OCI-LY1 (cell line): ENCODE results near the gene C21orf91.

Source experiments
- H2AFZ ChIP-seq: fragments of 200-600 bp; sonication (generic), shearing (Covaris generic); 2 replicates; pipeline ENCODE4 v1.6.0; 2014; ENCODE audit warnings: antibody characterized with exemption, mild to moderate bottlenecking, low read length
- H3F3A ChIP-seq: fragments of 200-600 bp; sonication (generic), shearing (Covaris generic); 2 replicates; pipeline ENCODE4 v1.6.0; 2014; ENCODE audit warnings: mild to moderate bottlenecking, antibody characterized with exemption, low read length, moderate library complexity; ENCODE audit not compliant: insufficient read depth
- H3K27ac ChIP-seq: fragments of 200-600 bp; sonication (generic); 2 replicates; pipeline ENCODE4 v1.5.1; 2014; ENCODE audit warnings: low read length, mixed run types, mild to moderate bottlenecking, low read depth; ENCODE audit not compliant: poor library complexity, severe bottlenecking
- H3K27me3 ChIP-seq: fragments of 200-600 bp; sonication (generic); 2 replicates; pipeline ENCODE4 v1.6.0; 2014; ENCODE audit warnings: antibody characterized with exemption, mild to moderate bottlenecking, low read length, moderate library complexity; ENCODE audit not compliant: insufficient read depth
- H3K36me3 ChIP-seq: fragments of 200-600 bp; sonication (generic); 2 replicates; pipeline ENCODE4 v1.6.1; 2014; ENCODE audit warnings: mild to moderate bottlenecking, antibody characterized with exemption, low read length, moderate library complexity, mixed read lengths; ENCODE audit not compliant: insufficient read depth
- H3K4me1 ChIP-seq: fragments of 200-600 bp; sonication (generic); 2 replicates; pipeline ENCODE4 v1.5.1; 2014; ENCODE audit warnings: mild to moderate bottlenecking, low read length, moderate library complexity; ENCODE audit not compliant: insufficient read depth, severe bottlenecking
- H3K4me2 ChIP-seq: fragments of 200-600 bp; sonication (generic), shearing (Covaris generic); 2 replicates; pipeline ENCODE4 v1.6.1; 2014; ENCODE audit warnings: low read length
- H3K4me3 ChIP-seq: fragments of 200-600 bp; sonication (generic); 2 replicates; pipeline ENCODE4 v1.5.1; 2014; ENCODE audit warnings: low read length, low read depth, mild to moderate bottlenecking, mixed read lengths; ENCODE audit not compliant: poor library complexity, severe bottlenecking
- H3K79me2 ChIP-seq: fragments of 200-600 bp; shearing (Covaris generic); 2 replicates; pipeline ENCODE4 v1.6.1; 2016; ENCODE audit warnings: mixed run types, low read length, mixed read lengths; ENCODE audit not compliant: insufficient read depth
- H3K9ac ChIP-seq: fragments of 200-600 bp; sonication (generic), shearing (Covaris generic); 2 replicates; pipeline ENCODE4 v1.6.1; 2014; ENCODE audit warnings: mild to moderate bottlenecking, low read length, mixed read lengths
- H3K9me2 ChIP-seq: fragments of 200-600 bp; sonication (generic), shearing (Covaris generic); 2 replicates; pipeline ENCODE4 v1.6.1; 2014; ENCODE audit warnings: low read depth, mild to moderate bottlenecking, low read length, mixed read lengths
- H3K9me3 ChIP-seq: fragments of 200-600 bp; shearing (Covaris generic); 2 replicates; pipeline ENCODE4 v1.6.1; 2014; ENCODE audit warnings: low read length, mixed read lengths
- H4K20me1 ChIP-seq: fragments of 200-600 bp; sonication (generic), shearing (Covaris generic); 2 replicates; pipeline ENCODE4 v1.6.0; 2016; ENCODE audit warnings: mild to moderate bottlenecking, low read length; ENCODE audit not compliant: insufficient read depth
- CTCF ChIP-seq: fragments of 200-600 bp; sonication (generic), shearing (Covaris generic); IDR thresholded peaks from 2 replicates; pipeline ENCODE4 v1.5.1; 2017; ENCODE audit warnings: mild to moderate bottlenecking, antibody characterized with exemption, low read length, moderate library complexity, mixed read lengths
- EZH2 ChIP-seq: fragments of 200-600 bp; sonication (generic), shearing (Covaris generic); IDR thresholded peaks from 2 replicates; pipeline ENCODE4 v1.8.0; 2017; ENCODE audit warnings: borderline replicate concordance, mixed run types, mild to moderate bottlenecking, antibody characterized with exemption, low read length, moderate library complexity, mixed read lengths

Gene C21orf91

GRCh38 chr21:17745086-17745485 lies 74.1 kb downstream of the C21orf91 start:
- Histone ChIP-seq H3K36me3 (no peaks in the 10 kb centered on the region), H3K27ac (no peak overlapping the region), H3K9ac (no peak overlapping the region), H4K20me1 (no peaks in the 10 kb centered on the region), H3K9me3 (no peaks in the 10 kb centered on the region), H3F3A (no peaks in the 10 kb centered on the region), H3K4me1 (no peaks in the 10 kb centered on the region), H3K4me3 (no peak overlapping the region), H3K4me2 (no peak overlapping the region), H3K9me2 (no peaks in the 10 kb centered on the region), H2AFZ (no peak overlapping the region), H3K27me3 (no peaks in the 10 kb centered on the region), H3K79me2 (no peaks in the 10 kb centered on the region)
- no peak for TF ChIP-seq CTCF
- no peak for TF ChIP-seq EZH2

DNA sequence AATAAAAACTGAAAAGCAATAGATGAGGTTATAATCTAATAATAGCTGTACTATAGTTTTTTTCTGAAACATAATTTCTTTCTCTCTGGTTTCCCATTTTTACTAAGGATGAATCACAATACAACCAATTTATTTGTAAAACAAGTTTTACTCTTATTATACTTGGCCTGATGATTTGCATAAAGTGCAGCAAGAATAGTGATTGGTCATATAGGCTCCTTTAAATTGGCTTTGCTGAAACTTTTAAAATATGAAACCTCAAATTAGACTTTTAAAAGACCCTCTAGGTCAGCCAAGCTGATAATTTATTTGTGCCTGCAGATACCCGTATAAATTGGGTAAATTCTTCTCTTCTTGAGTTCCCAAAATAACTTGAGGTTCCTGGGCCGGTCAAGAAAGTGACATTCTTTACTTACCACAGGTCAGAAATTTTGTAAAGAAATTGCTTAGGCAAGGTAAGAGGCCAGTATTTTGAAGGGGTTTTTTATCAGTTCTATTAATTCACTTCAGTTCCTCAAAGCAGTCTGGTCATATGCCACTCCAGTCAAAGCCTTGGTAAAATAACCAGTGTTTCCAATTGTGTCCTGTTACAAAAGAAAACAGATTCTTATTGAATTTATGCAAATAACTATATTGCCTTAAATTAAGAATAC lies 76.1 kb downstream of the C21orf91 start:
- H3F3A ChIP-seq = no peaks in the 10 kb centered on the region
- no peak overlapping the region for H2AFZ ChIP-seq
- TF ChIP-seq CTCF (no peak), EZH2 (no peak)

DNA sequence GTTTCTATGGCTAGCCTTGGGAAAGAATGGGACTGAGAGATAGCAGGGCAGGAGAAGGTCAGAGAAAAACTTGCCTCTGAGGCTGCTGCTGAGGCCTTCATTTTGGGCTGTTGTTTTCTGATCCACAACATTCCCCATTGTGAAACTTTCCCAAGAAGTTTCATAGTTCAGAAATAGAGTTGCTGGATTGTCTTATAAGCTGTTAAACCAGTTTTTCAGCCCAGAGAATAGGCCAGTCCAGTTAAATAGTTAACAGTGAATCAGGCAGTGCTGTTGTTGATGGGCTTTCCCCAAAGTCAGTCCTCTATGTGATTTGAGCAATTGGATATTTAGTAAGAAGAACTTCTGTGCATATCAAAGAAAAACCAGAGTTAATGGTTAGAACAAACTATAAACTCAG lies 77.0 kb downstream of the C21orf91 start:
- no peak overlapping the region for H3K27ac ChIP-seq
- H4K20me1 ChIP-seq = no peaks in the 10 kb centered on the region
- no peaks in the 10 kb centered on the region for H3K4me1 ChIP-seq
- H2AFZ ChIP-seq = no peak overlapping the region
- H3K4me2 ChIP-seq = no peak overlapping the region
- H3K27me3 ChIP-seq = no peaks in the 10 kb centered on the region
- H3K4me3 ChIP-seq = no peak overlapping the region
- H3K36me3 ChIP-seq = no peaks in the 10 kb centered on the region
- no peaks in the 10 kb centered on the region for H3F3A ChIP-seq
- H3K9me3 ChIP-seq = no peaks in the 10 kb centered on the region
- no peak for TF ChIP-seq CTCF
- TF ChIP-seq EZH2 = no peak
- H3K79me2 ChIP-seq = no peaks in the 10 kb centered on the region
- H3K9ac ChIP-seq = no peak overlapping the region
- no peaks in the 10 kb centered on the region for H3K9me2 ChIP-seq

More for the DNA sequence above, 76.1 kb downstream of the C21orf91 start:
- no peaks in the 10 kb centered on the region for H3K79me2 ChIP-seq
- no peaks in the 10 kb centered on the region for H3K27me3 ChIP-seq
- H3K4me1 ChIP-seq = no peaks in the 10 kb centered on the region
- H3K4me3 ChIP-seq = no peak overlapping the region
- H3K9me2 ChIP-seq = no peaks in the 10 kb centered on the region
- no peaks in the 10 kb centered on the region for H4K20me1 ChIP-seq
- H3K9ac ChIP-seq = no peak overlapping the region
- H3K9me3 ChIP-seq = no peaks in the 10 kb centered on the region
- H3K36me3 ChIP-seq = no peaks in the 10 kb centered on the region
- H3K4me2 ChIP-seq = no peak overlapping the region
- no peak overlapping the region for H3K27ac ChIP-seq
